NCI-H82 treated with DMSO at 0.1 percent for 48 hours (cell line): ENCODE data around the gene COPB1.

Experiments
- DNase-seq: peaks from one replicate; lab custom pipeline; 2025; ENCODE audit not compliant: unreplicated experiment; lab: John Stamatoyannopoulos, UW

COPB1 gene

DNA sequence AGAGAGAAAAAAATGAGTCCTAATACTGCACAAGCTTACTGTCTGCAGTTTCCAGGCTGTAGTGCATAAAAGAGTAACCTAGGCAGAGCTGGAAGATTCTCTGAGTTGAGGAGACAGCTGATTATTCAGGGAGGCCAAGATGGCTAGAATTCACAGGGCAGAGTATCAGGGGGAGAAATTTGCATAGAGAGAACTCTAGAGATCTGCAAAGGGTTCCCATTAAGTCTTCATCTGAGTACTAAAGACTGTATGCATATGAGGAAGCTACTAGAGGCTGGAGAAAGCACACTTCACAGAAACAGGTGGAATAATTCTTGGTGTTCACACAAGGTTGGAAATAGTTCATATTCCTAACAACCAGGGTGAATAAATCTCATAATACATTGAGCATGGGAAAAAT lies 74.0 kb downstream of the COPB1 start:
- DNase-seq = no peak

DNA sequence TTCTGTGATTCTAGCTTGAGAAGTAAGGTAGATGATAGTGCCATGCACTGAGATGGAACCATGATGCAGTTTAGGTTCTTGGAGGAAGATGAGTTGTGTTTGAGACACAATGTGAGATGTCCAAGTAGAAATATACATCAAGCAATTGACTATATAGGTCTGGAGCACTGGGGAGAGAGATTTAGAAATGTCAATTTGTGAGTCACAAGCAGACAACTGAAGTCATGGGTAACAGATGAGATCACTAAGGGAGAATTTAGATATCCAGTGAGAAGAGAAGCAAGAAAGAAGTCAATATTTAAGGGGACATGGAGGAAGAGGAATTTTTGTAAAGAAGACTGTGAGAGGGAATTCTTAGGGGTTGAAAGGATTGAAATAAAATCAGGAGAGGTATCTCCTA lies 75.5 kb downstream of the COPB1 start:
- DNase-seq = no peak

DNA sequence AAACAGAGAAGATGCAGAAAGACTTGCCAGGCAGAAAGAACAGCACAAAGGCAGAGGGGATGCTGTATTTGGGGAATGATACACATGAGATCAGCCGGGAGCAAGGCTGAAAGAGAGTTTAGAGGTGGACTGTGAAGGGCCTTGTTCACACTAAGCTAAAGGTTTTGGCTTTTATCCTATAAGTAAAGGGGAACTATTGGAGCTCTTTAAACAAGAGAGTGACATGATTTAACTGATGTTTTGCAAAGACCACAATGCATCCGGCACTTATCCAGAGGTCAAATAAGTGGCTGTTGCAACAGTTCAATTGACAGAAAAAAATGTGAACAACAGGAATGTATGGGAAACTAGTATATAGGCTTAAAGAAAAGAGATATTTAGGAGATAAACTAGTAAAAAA lies 76.0 kb downstream of the COPB1 start:
- no peak for DNase-seq

DNA sequence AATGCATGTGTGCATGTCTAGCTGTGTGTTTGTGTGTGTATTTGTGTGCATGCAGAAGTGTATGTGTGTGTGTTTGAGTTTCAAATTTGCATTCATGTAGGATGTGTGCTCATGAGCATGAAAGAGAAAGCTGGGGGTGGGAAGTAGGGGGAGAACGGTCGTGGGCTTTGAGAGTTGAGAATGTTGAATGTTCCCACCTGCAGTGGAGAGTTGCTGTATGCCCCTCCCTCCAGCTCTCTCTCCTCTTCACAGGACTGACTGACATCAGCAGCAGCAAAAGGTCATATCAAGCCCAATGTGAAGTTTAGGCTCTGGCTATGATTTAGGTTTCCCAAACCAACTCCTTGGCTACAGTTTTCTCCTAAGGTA lies 76.8 kb downstream of the COPB1 start:
- DNase-seq = no peak

GRCh38 chr11:14422052-14422813 lies 77.4 kb downstream of the COPB1 start:
- no peak for DNase-seq

DNA sequence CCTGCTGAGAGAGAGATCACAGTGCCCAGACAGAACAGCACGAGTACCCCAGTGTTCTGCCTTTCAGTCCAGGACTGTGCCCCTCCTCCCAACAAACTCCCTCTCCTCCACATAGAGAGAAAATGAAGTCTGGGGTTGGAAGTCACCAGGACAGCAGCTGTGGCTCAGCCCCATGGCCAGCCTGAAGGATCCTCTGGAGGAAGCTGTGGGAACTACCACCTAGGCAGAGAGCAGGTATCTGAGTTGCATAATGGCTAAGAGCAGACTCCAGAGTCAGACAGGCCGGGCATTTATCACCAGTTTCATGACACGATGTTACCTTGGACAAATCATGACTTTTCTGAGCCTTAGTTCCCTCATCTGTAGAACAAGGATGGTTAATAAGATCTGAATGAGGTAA lies 79.4 kb downstream of the COPB1 start:
- DNase-seq = no peak

DNA sequence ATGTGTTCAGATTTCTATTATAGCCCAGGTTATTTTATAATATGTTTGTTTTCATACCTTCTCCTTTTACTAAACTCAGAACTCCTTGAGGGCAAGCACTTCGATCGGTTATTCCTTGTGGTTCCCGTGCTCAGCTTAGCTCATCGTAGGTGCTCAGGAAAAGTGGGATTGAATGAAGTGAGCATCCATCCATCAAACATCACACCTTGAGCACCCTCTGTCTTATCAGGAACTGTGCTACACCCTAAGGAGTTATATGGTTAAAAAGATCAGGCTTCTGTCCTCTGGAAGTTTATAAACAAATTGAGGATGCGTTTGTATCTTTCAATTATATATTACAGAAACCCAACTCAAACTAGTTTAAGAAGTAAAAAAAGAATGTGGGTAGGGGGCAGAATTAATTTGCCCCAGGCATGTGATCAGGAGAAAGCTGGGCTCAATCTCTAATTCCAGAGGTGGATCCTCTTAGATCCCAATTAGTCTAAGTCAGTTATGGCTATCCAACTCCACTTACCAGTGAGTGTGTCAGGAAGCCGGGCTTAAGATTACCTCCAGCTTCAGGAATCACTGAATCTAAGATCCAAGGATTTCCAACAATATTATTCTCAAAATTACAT lies 80.7 kb downstream of the COPB1 start:
- peak; percentile 28 for DNase-seq

GRCh38 chr11:14417617-14418374 lies 81.8 kb downstream of the COPB1 start:
- DNase-seq = no peak

DNA sequence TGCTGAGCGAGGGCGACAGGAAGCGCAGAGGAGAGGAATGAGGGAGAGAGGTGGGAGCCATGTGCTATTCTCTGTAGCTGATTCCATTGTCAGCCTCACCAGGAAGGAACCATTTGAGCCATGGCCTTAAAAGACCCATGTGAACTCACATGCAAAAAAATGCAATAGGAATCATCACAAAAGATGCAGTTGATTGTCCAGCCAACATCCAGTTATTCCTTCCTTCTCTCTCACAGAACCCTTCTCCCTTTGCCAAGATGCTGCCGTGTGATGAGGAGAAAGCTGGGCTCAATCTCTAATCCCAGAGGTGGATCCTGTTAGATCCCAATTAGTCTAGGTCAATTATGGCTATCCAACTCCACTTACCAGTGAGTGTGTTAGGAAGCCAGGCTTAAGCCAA lies 82.4 kb downstream of the COPB1 start:
- DNase-seq = no peak

- DNase-seq = no peak
Observed at GRCh38 chr11:14414470-14415461, 84.8 kb downstream of the COPB1 start.

DNA sequence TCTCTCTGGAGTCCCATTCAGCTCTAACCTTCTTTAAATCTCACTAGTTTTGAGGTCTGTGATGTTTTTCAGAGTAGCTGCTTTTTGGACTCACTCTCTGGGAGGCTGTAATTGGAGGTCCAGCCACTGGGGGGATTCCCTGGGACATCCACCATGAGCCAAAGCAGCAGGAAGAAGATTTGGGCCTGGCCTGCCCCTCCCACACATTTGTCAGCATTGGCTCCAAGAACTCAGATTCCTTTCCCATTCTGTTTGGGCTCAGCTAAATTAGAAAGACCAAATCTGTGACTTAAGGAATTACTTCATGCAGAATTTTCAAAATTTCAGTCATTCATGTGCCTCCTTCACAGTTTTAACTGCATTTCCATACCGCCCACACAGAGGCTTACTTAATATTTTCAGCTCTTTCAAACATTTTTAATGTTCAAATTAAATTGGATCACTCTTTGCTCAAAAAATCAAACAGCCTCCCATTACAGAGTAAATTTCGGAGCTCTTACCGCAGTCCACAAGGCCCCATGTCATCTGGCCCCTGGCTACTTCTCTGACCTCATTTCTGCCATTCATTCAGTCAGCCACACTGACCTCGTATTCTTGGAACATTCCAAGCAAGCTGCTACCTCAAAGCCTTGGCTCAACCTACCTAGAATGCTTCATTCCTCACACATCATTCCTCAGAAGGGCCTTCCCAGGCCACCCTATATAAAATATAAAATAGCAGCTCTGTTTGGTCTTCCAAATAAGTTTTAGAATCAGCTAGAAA lies 86.1 kb downstream of the COPB1 start:
- DNase-seq = no peak

- no peak for DNase-seq
Observed at GRCh38 chr11:14411818-14412217, 87.8 kb downstream of the COPB1 start.

GRCh38 chr11:14409891-14410290 lies 89.7 kb downstream of the COPB1 start:
- DNase-seq = no peak

- no peak for DNase-seq
Observed at GRCh38 chr11:14408612-14409011, 91.0 kb downstream of the COPB1 start.
